Amniotic stem cell (primary cell): ENCODE data around the gene BTNL8.

ENCODE experiments used
- DNase-seq: peaks from one replicate; lab custom pipeline; 2025; lab: John Stamatoyannopoulos, UW

The BTNL8 gene

GRCh38 chr5:180960209-180960608 is 61.2 kb downstream of the BTNL8 start:
- no peak for DNase-seq

GRCh38 chr5:180969406-180969805 is 70.4 kb downstream of the BTNL8 start:
- no peak for DNase-seq

- no peak for DNase-seq
Measured at GRCh38 chr5:180970336-180970735, 71.4 kb downstream of the BTNL8 start.

GRCh38 chr5:180970875-180971274 is 71.9 kb downstream of the BTNL8 start:
- DNase-seq = no peak

GRCh38 chr5:180974612-180975315 is 75.8 kb downstream of the BTNL8 start:
- no peak for DNase-seq

- no peak for DNase-seq
Measured at GRCh38 chr5:180975338-180975737, 76.4 kb downstream of the BTNL8 start.

GRCh38 chr5:180976518-180976917 is 77.6 kb downstream of the BTNL8 start:
- no peak for DNase-seq

GRCh38 chr5:180977852-180978251 is 78.9 kb downstream of the BTNL8 start:
- DNase-seq = no peak

- no peak for DNase-seq
Measured at GRCh38 chr5:180982008-180982741, 83.2 kb downstream of the BTNL8 start.

GRCh38 chr5:180988016-180988415 is 89.1 kb downstream of the BTNL8 start:
- no peak for DNase-seq

GRCh38 chr5:180988592-180988991 is 89.6 kb downstream of the BTNL8 start, which contains the start of gene BTNL3:
BTNL3 (plus strand) TSS chr5:180988846; CDS start chr5:180989029, 183 bp downstream.
- no peak for DNase-seq

GRCh38 chr5:180990086-180990881 is 91.3 kb downstream of the BTNL8 start:
- DNase-seq = no peak

GRCh38 chr5:180990882-180991242 is 91.9 kb downstream of the BTNL8 start:
- no peak for DNase-seq
